HEK293T (cell line): ENCODE data around the gene PRKCB.

Experiments
- BHLHE40 ChIP-seq: fragments of 450-650 bp; IDR thresholded peaks from 2 replicates; pipeline ENCODE4 v1.6.1; 2016; ENCODE audit warnings: mild to moderate bottlenecking, moderate library complexity, borderline replicate concordance
- CTBP1 ChIP-seq: fragments of 450-650 bp; IDR thresholded peaks from 2 replicates; pipeline ENCODE4 v1.6.1; 2016; ENCODE audit warnings: borderline replicate concordance
- ELF4 ChIP-seq: fragments of 450-650 bp; IDR thresholded peaks from 2 replicates; pipeline ENCODE4 v1.6.1; 2017; ENCODE audit warnings: antibody characterized with exemption
- FOXA1 ChIP-seq: fragments of 450-650 bp; IDR thresholded peaks from 2 replicates; pipeline ENCODE4 v1.6.1; 2016; ENCODE audit warnings: mild to moderate bottlenecking
- FOXK2 ChIP-seq: fragments of 450-650 bp; IDR thresholded peaks from 2 replicates; pipeline ENCODE4 v1.6.1; 2016; ENCODE audit warnings: mild to moderate bottlenecking
- FOXM1 ChIP-seq: fragments of 450-650 bp; IDR thresholded peaks from 2 replicates; pipeline ENCODE4 v1.6.1; 2017; ENCODE audit warnings: mild to moderate bottlenecking, borderline replicate concordance
- HDGF ChIP-seq: fragments of 450-650 bp; IDR thresholded peaks from 2 replicates; pipeline ENCODE4 v1.6.1; 2017; ENCODE audit warnings: antibody characterized with exemption, borderline replicate concordance
- L3MBTL2 ChIP-seq: fragments of 450-650 bp; conservative IDR thresholded peaks from 2 replicates; pipeline ENCODE4 v1.6.1; 2016; ENCODE audit warnings: mild to moderate bottlenecking
- NFRKB ChIP-seq: fragments of 450-650 bp; IDR thresholded peaks from 2 replicates; pipeline ENCODE4 v1.6.1; 2016; ENCODE audit warnings: mild to moderate bottlenecking, moderate library complexity
- SP1 ChIP-seq: fragments of 450-650 bp; IDR thresholded peaks from 2 replicates; pipeline ENCODE4 v1.6.1; 2017
- SUZ12 ChIP-seq: fragments of 450-650 bp; IDR thresholded peaks from 2 replicates; pipeline ENCODE4 v1.6.1; 2016; ENCODE audit warnings: mild to moderate bottlenecking
- ZNF384 ChIP-seq: fragments of 450-650 bp; IDR thresholded peaks from 2 replicates; pipeline ENCODE4 v1.6.1; 2016

GRCh38 chr16:23893986-23894385, 58.2 kb downstream of the PRKCB start:
- TF ChIP-seq FOXA1 (no peak), ELF4 (no peak), FOXK2 (no peak), HDGF (no peak), FOXM1 (no peak), CTBP1 (no peak), SUZ12 (no peak), BHLHE40 (no peak), SP1 (no peak), ZNF384 (no peak), NFRKB (no peak), L3MBTL2 (no peak)
